Neural crest cell (in vitro differentiated cells): Measurements from ENCODE around the gene SNAI1. TPM values are rescaled to one million over a fixed set of nuclear protein-coding genes. Genes with fewer than 3 reads are reported as not detected.
A peak's percentile ranks its signal among the peaks of the same experiment; 100 is the strongest.

Experiments used
- DNase-seq: peaks from one replicate; pipeline ENCODE4 v3.0.0; 2021; ENCODE audit warnings: low read depth, mixed read lengths, low spot score
- H3K27ac Mint-ChIP-seq: one replicate; pipeline ENCODE4 v1.8.0; 2021; ENCODE audit warnings: mild to moderate bottlenecking, mixed read lengths; ENCODE audit not compliant: unreplicated experiment
- H3K27me3 Mint-ChIP-seq: 2 replicates; pipeline ENCODE4 v1.8.0; 2021; ENCODE audit warnings: low read depth, mild to moderate bottlenecking, mixed read lengths
- H3K36me3 Mint-ChIP-seq: 2 replicates; pipeline ENCODE4 v1.8.0; 2021; ENCODE audit warnings: low read depth, mild to moderate bottlenecking, mixed read lengths
- H3K4me1 Mint-ChIP-seq: 2 replicates; pipeline ENCODE4 v1.8.0; 2021; ENCODE audit warnings: mixed read lengths
- H3K4me3 Mint-ChIP-seq: one replicate; pipeline ENCODE4 v1.8.0; 2021; ENCODE audit warnings: mild to moderate bottlenecking, mixed read lengths
- H3K9me3 Mint-ChIP-seq: 2 replicates; pipeline ENCODE4 v1.8.0; 2021; ENCODE audit warnings: mixed read lengths
- long read RNA-seq: library from polyadenylated mRNA; unstranded; transcript quantifications from one replicate; pipeline ENCODE4 v2.0.0, GENCODE V29; 2020
- total RNA-seq: library from RNA; stranded (reverse); gene quantifications from 2 replicates; pipeline ENCODE4 v1.2.1, GENCODE V29; 2021
- TF ChIP-seq, protein P1 (sequence below): fragments of 200-600 bp; sonication (generic); conservative IDR thresholded peaks from 2 replicates; pipeline ENCODE4 v1.5.0; 2021; ENCODE audit warnings: antibody characterized with exemption, mild to moderate bottlenecking

SNAI1 gene
- 12.5 and 12.9 TPM in 2 replicates for total RNA-seq
- long read RNA-seq, partial matches to known transcripts = 0 of 1 reads
- long read RNA-seq, other reads (novel, unspliced or antisense) = 0 of 1 reads

DNA sequence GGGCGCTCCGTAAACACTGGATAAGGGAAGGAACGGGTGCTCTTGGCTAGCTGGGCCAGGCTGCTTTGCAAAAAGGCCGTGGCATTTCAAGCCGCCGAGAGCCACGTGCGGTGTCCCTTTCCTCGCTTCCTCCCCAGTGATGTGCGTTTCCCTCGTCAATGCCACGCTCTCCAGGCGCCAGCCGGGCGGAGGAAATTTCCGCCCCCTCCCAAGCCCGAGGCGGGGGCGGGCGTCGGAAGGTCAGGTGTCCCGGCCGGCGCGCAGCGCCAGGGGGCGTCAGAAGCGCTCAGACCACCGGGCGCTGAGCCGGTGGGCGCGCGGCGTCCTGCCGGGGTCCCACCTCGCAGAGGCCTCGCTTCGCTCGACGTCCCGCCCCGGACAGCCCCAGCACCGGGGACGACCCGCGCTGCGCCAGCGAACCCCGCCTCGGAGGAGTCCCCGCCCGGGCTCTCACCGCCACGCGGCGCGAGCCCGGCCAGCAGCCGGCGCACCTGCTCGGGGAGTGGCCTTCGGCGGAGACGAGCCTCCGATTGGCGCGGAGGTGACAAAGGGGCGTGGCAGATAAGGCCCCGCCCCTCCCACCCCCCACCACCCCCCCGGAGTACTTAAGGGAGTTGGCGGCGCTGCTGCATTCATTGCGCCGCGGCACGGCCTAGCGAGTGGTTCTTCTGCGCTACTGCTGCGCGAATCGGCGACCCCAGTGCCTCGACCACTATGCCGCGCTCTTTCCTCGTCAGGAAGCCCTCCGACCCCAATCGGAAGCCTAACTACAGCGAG, at the start of gene SNAI1:
Gene SNAI1 (plus strand): TSS at position 635 of the 777 bp plus-strand sequence. CDS start 80 bp downstream, at position 715.
- peaks cover 54% of the 10 kb centered on the region for H3K4me1 Mint-ChIP-seq
- peaks cover 32% of the 10 kb centered on the region for H3K27me3 Mint-ChIP-seq
- H3K27ac Mint-ChIP-seq = peak within 1 kb of the TSS; percentile 88
- TF ChIP-seq, protein P1, sequence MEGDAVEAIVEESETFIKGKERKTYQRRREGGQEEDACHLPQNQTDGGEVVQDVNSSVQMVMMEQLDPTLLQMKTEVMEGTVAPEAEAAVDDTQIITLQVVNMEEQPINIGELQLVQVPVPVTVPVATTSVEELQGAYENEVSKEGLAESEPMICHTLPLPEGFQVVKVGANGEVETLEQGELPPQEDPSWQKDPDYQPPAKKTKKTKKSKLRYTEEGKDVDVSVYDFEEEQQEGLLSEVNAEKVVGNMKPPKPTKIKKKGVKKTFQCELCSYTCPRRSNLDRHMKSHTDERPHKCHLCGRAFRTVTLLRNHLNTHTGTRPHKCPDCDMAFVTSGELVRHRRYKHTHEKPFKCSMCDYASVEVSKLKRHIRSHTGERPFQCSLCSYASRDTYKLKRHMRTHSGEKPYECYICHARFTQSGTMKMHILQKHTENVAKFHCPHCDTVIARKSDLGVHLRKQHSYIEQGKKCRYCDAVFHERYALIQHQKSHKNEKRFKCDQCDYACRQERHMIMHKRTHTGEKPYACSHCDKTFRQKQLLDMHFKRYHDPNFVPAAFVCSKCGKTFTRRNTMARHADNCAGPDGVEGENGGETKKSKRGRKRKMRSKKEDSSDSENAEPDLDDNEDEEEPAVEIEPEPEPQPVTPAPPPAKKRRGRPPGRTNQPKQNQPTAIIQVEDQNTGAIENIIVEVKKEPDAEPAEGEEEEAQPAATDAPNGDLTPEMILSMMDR = peak; percentile 65
- H3K4me3 Mint-ChIP-seq = peak within 1 kb of the TSS; percentile 93
- H3K9me3 Mint-ChIP-seq = no peaks in the 10 kb centered on the region
- H3K36me3 Mint-ChIP-seq = no peaks in the 10 kb centered on the region
- peak; percentile 80 for DNase-seq

DNA sequence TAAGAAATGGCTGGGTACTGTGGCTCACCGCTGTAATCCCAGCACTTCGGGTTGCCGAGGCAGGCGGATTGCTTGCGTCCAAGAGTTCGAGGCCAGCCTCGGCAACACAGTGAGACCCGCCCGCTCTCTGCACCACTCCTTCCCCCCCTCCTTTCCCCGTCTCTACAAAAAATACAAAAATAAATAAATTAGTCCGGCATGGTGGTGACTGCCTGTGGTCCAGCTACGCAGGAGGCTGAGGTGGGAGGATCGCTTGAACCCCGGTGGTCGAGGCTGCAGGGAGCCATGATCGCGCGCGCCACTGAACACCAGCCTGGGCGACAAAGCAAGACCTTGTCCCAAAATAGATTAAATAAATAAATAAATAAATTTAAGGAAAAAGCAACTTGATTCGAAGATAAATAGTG, 47.0 kb upstream of the SNAI1 start:
- H3K36me3 Mint-ChIP-seq = no peaks in the 10 kb centered on the region
- peaks cover 41% of the 10 kb centered on the region for H3K4me1 Mint-ChIP-seq

DNA sequence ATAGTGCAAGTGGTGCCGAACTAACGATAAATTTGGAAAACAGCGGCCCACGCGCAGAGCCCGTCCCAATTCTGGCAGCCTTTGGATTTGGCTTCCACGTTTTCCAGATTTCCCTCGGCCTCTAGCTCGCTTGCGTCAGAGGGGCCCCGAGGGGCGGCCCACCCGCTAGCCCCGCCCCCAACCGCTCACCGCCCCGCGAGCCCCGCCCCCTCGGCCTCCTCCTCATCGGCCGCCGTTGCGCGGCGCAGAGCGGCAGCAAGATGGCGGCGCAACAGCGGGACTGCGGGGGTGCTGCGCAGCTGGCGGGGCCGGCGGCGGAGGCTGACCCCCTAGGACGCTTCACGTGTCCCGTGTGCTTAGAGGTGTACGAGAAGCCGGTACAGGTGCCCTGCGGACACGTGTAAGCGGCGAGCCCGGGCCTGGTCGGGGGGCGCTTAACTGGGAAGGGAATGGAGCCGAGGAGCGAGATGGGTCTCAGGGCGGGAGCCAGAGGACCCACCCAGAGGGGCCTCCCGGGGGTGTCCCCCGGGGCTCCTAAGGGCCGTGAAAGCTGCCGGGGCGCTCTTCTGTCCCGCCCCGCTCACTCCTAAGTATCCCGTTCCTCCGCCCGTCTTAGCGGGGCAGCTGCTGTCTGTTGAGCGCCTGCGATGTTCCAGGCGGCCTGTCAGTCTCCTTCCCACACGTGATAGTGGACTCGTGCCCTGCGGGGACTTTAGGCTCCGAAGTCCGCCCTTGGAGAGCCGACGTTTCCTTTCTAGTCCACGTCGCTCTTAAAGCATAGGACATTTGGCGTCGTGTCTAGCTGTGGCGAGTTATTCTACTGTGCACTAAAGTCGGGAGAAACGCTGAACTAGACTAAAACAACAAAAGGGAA, 46.4 kb upstream of the SNAI1 start, which contains the start of gene RNF114:
Gene RNF114 (plus strand): TSS at position 245 of the 874 bp plus-strand sequence. CDS start 16 bp downstream, at position 261.
- Mint-ChIP-seq H3K9me3 (no peaks in the 10 kb centered on the region), H3K27me3 (no peaks in the 10 kb centered on the region), H3K4me3 (peak within 1 kb of the TSS; percentile 98), H3K27ac (peak within 1 kb of the TSS; percentile 79), H3K4me1 (peaks cover 47% of the 10 kb centered on the region), H3K36me3 (peaks cover 3% of the 10 kb centered on the region)
- peak; percentile 88 for DNase-seq
- TF ChIP-seq, protein P1 = no peak

More for the DNA sequence above, 47.0 kb upstream of the SNAI1 start:
- H3K9me3 Mint-ChIP-seq = no peaks in the 10 kb centered on the region
- no peak overlapping the region for H3K27ac Mint-ChIP-seq
- DNase-seq = no peak
- H3K4me3 Mint-ChIP-seq = peak overlapping the region; percentile 76
- H3K27me3 Mint-ChIP-seq = no peaks in the 10 kb centered on the region
- TF ChIP-seq, protein P1 = no peak

DNA sequence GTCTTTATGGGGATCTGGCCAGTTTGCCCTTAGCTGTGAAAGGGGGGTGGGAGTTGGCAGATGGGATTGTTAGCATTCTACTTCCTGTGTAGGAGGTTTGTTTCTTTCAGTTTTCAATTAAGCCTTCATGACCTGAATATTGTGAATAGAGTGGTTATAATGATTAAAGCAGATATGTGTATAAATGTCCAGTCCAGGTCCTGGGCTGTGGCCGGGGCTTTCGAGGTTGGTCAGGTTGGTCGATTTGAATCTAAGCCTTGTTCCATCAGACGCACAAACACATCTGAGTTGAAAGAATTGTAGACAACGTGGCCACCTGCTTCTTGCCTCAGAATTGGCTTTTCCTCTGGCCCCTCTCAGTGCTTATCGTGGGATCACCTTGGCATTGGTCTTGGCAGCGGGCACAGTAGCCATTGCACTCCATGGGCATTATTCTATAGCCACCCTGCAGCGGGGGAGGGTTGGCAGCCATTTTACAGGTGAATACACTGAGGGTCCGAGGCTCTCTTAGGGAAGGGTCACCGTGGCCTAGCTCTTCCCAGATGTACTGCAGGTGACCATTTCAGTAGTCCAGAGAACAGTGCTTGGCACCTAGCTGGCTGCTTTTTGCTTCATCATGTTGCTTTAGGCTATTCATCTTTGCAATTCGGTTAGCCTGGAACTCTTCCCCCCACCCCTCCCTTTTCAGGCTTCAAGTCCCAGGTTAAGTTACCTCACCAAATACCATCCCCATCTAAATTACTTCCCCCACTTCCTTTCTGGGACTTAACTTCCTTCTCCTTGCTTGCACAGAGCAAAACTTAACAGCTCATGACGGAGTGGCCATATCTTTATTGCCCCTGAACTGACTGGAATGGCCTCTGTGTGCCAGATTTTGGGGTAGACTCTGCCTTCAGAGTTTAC, 45.5 kb upstream of the SNAI1 start:
- TF ChIP-seq, protein P1 = no peak
- H3K27me3 Mint-ChIP-seq = no peaks in the 10 kb centered on the region
- H3K27ac Mint-ChIP-seq = no peak overlapping the region
- no peak for DNase-seq
- peak overlapping the region; percentile 98 for H3K4me3 Mint-ChIP-seq
- H3K9me3 Mint-ChIP-seq = no peaks in the 10 kb centered on the region
- peaks cover 3% of the 10 kb centered on the region for H3K36me3 Mint-ChIP-seq
- H3K4me1 Mint-ChIP-seq = peaks cover 49% of the 10 kb centered on the region
